ENCODE measurements around the gene GABRB1. TPM values are rescaled to one million over a fixed set of nuclear protein-coding genes. Genes with fewer than 3 reads are reported as not detected.

Gene GABRB1
- total and polyA plus RNA-seq, 2 of the 8 experiments (the other 6 are each of a cell fraction or from before 2014, with no cell fraction given), result 0.22 to 0.38 TPM

GRCh38 chr4:47049347-47049746, 18.0 kb downstream of the GABRB1 start:
- CTCF ChIA-PET (ENCODE audit: partially characterized antibody), result interaction anchor here (0.9 kb wide), 1 partner anchor 16 kb away, joined by 3 read pairs; no protein-coding TSS in a partner anchor

More at GRCh38 chr4:47049347-47049746, 18.0 kb downstream of the GABRB1 start:
- no peaks in the 10 kb centered on the region for H3K79me2 ChIP-seq (ENCODE audit: control insufficient read depth in 1 of 2, insufficient read depth in 2 of 2, low read length in 2 of 2)
- no peak overlapping the region for H3K9ac ChIP-seq (replicated peaks in 1 of 4; ENCODE audit: extremely low read depth in 1 of 4, low read depth in 3 of 4, low read length in 3 of 4)
- H2BK5ac ChIP-seq (ENCODE audit: low read depth, low read length), result no peak overlapping the region
- no peak overlapping the region for H4K5ac ChIP-seq (ENCODE audit: insufficient read length, low read depth, low read length)
- no peaks in the 10 kb centered on the region for H3K23me2 ChIP-seq (ENCODE audit: low read depth, low read length)
- WGBS, 2 experiments (ENCODE audit: extremely low coverage in 1 of 2, insufficient coverage in 1 of 2, insufficient read length in 1 of 2, insufficient replicate concordance in 2 of 2, low coverage in 1 of 2, low lambda C conversion rate in 2 of 2, missing lambda C conversion rate in 1 of 2), result 80% methylated on average over 3 of the region's 3 CpGs; no CpG with 5 or more reads in 1 of the 2 experiments
- no peak overlapping the region for H3K27ac ChIP-seq (ENCODE audit: low read depth, low read length)
- H3K18ac ChIP-seq (ENCODE audit: extremely low read depth, low read length), result no peak overlapping the region
- no peaks in the 10 kb centered on the region for H3K27me3 ChIP-seq (replicated peaks in 1 of 4; ENCODE audit: control insufficient read depth in 3 of 4, extremely low read depth in 1 of 4, insufficient read depth in 3 of 4, low read length in 3 of 4)
- no peak overlapping the region for H2BK20ac ChIP-seq (ENCODE audit: low read length)
- POLR2A ChIA-PET (ENCODE audit: partially characterized antibody), result no interaction called here
- H4K8ac ChIP-seq (ENCODE audit: extremely low read depth, insufficient read depth, low read length), result no peak overlapping the region
- H4K91ac ChIP-seq (replicated peaks; ENCODE audit: insufficient read length, low read length), result no peak overlapping the region
- no peak overlapping the region for H2AK5ac ChIP-seq (ENCODE audit: low read depth, low read length)
- H3K36me3 ChIP-seq (ENCODE audit: control insufficient read depth in 2 of 4, insufficient read depth in 4 of 4, low read length in 3 of 4), result no peaks in the 10 kb centered on the region
- H2AFZ ChIP-seq (ENCODE audit: low read length), result peak overlapping the region; percentile 71; the same call in 1 of the 2 replicates
- H3K79me1 ChIP-seq (ENCODE audit: low read depth, low read length), result no peaks in the 10 kb centered on the region
- H2BK120ac ChIP-seq (replicated peaks; ENCODE audit: low read depth, low read length), result no peak overlapping the region
- H3K4me2 ChIP-seq (ENCODE audit: insufficient read depth in 1 of 2, low read depth in 2 of 2, low read length in 2 of 2), result no peak overlapping the region
- no peaks in the 10 kb centered on the region for H3K4me1 ChIP-seq (replicated peaks in 1 of 4; ENCODE audit: control insufficient read depth in 3 of 4, insufficient read depth in 4 of 4, low read length in 3 of 4)
- H3K56ac ChIP-seq (replicated peaks; ENCODE audit: insufficient read length, low read depth, low read length), result no peak overlapping the region
- H3K9me3 ChIP-seq (ENCODE audit: insufficient read depth in 2 of 2, low read depth in 1 of 2, low read length in 1 of 2), result no peaks in the 10 kb centered on the region
- TF ChIP-seq EGR1 (IDR thresholded peaks at IDR 0.05; ENCODE audit: borderline replicate concordance, low read depth, low read length), result no peak
- TF ChIP-seq, protein P1, sequence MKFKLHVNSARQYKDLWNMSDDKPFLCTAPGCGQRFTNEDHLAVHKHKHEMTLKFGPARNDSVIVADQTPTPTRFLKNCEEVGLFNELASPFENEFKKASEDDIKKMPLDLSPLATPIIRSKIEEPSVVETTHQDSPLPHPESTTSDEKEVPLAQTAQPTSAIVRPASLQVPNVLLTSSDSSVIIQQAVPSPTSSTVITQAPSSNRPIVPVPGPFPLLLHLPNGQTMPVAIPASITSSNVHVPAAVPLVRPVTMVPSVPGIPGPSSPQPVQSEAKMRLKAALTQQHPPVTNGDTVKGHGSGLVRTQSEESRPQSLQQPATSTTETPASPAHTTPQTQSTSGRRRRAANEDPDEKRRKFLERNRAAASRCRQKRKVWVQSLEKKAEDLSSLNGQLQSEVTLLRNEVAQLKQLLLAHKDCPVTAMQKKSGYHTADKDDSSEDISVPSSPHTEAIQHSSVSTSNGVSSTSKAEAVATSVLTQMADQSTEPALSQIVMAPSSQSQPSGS (IDR thresholded peaks at IDR 0.05; ENCODE audit: low read length), result no peak
- TF ChIP-seq NANOG (IDR thresholded peaks at IDR 0.05; ENCODE audit: insufficient read depth, low read depth, low read length, poor library complexity, severe bottlenecking), result no peak
- no peak for TF ChIP-seq TAF7 (optimal IDR thresholded peaks at IDR 0.05; ENCODE audit: borderline replicate concordance, low read depth, low read length)
- no peak for TF ChIP-seq GTF2F1 (IDR thresholded peaks at IDR 0.05; ENCODE audit: borderline replicate concordance, low read depth, low read length)
- TF ChIP-seq SIX5 (IDR thresholded peaks at IDR 0.05; ENCODE audit: low read depth, low read length), result no peak
- no peak for TF ChIP-seq POLR2A (IDR thresholded peaks at IDR 0.05; ENCODE audit: control extremely low read depth in 1 of 2, low read depth in 2 of 2, low read length in 2 of 2)
- TF ChIP-seq NRF1 (IDR thresholded peaks at IDR 0.05; ENCODE audit: low read depth, low read length), result no peak
- TF ChIP-seq KDM5A (IDR thresholded peaks at IDR 0.05; ENCODE audit: low read length), result no peak
- no peak for TF ChIP-seq ATF3 (IDR thresholded peaks at IDR 0.05; ENCODE audit: insufficient read depth, low read depth, low read length)
- DNase-seq (ENCODE audit: low read depth in 1 of 2, low spot score in 2 of 2), result no peak
- FAIRE-seq, result no peak
- no peaks in the 10 kb centered on the region for H4K20me1 ChIP-seq (replicated peaks in 1 of 2; ENCODE audit: control insufficient read depth in 1 of 2, insufficient read depth in 2 of 2, low read length in 2 of 2)
- H3K4me3 ChIP-seq (ENCODE audit: extremely low read depth in 1 of 4, insufficient read depth in 2 of 4, low read depth in 3 of 4, low read length in 4 of 4), result no peak overlapping the region
- H3K4ac ChIP-seq (replicated peaks; ENCODE audit: insufficient read length, low read depth, low read length), result no peak overlapping the region
- H2BK15ac ChIP-seq (ENCODE audit: low read length), result no peak overlapping the region
- H2BK12ac ChIP-seq (ENCODE audit: low read depth, low read length), result no peak overlapping the region
- H3K23ac ChIP-seq (ENCODE audit: insufficient read length), result no peak overlapping the region
- no peak overlapping the region for H3K14ac ChIP-seq (ENCODE audit: insufficient read length)

Measured in H1 (cell line).